Choroid plexus epithelial cell (primary cell): Measurements from ENCODE around the gene BBX.

Source experiments
- DNase-seq: peaks from one replicate; pipeline ENCODE4 v3.0.0-alpha.2; 2010; ENCODE audit warnings: low read depth
- H3K4me3 ChIP-seq: 2 replicates; pipeline ENCODE4 v1.5.1; 2011; ENCODE audit warnings: low read depth, mild to moderate bottlenecking, control low read depth, low read length, moderate library complexity
- TF ChIP-seq, protein P1 (sequence below): conservative IDR thresholded peaks from 2 replicates; pipeline ENCODE4 v1.5.1; 2011; ENCODE audit warnings: low read depth, mild to moderate bottlenecking, control low read depth, inconsistent platforms, low read length, moderate library complexity

BBX gene

DNA sequence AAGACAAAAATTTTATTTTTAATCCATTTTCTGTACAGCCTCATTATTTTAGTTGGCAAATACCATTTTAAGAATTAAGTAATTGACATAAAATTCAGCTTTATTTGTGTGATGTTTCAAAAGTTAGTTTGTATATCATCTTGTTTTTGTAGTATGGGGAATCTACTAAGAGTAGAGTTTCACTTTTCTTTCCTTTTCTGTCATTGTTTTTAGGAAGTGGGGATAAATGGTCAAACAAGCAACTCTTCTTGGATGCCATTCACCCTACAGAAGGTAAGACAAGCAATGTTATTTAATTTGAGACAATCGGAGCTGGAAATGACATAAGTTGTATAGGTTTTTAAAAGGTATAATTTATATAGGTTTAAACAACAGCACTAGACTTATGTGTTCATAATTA, 268.3 kb downstream of the BBX start:
- no peak for DNase-seq
- TF ChIP-seq, protein P1, sequence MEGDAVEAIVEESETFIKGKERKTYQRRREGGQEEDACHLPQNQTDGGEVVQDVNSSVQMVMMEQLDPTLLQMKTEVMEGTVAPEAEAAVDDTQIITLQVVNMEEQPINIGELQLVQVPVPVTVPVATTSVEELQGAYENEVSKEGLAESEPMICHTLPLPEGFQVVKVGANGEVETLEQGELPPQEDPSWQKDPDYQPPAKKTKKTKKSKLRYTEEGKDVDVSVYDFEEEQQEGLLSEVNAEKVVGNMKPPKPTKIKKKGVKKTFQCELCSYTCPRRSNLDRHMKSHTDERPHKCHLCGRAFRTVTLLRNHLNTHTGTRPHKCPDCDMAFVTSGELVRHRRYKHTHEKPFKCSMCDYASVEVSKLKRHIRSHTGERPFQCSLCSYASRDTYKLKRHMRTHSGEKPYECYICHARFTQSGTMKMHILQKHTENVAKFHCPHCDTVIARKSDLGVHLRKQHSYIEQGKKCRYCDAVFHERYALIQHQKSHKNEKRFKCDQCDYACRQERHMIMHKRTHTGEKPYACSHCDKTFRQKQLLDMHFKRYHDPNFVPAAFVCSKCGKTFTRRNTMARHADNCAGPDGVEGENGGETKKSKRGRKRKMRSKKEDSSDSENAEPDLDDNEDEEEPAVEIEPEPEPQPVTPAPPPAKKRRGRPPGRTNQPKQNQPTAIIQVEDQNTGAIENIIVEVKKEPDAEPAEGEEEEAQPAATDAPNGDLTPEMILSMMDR, result no peak
- H3K4me3 ChIP-seq, result no peak overlapping the region

DNA sequence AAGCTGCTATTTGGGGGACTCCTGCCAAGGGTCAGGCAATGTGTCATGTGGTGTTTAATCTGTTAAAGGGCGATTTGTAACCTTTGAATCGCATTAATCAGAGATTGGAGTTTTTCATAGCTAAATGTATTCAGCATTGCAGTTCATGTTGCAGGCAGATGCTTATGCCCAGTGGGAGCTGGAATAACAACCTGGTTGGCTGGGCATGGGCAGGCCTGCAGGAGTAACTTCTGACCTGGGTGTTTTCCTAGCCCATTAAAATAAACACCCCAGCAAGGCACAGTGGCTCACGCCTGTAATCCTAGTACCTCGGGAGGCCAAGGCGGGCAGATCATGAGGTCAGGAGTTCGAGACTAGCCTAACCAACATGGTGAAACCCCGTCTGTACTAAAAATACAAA, 268.7 kb downstream of the BBX start:
- H3K4me3 ChIP-seq, result no peak overlapping the region
- TF ChIP-seq, protein P1, result no peak
- DNase-seq, result no peak

DNA sequence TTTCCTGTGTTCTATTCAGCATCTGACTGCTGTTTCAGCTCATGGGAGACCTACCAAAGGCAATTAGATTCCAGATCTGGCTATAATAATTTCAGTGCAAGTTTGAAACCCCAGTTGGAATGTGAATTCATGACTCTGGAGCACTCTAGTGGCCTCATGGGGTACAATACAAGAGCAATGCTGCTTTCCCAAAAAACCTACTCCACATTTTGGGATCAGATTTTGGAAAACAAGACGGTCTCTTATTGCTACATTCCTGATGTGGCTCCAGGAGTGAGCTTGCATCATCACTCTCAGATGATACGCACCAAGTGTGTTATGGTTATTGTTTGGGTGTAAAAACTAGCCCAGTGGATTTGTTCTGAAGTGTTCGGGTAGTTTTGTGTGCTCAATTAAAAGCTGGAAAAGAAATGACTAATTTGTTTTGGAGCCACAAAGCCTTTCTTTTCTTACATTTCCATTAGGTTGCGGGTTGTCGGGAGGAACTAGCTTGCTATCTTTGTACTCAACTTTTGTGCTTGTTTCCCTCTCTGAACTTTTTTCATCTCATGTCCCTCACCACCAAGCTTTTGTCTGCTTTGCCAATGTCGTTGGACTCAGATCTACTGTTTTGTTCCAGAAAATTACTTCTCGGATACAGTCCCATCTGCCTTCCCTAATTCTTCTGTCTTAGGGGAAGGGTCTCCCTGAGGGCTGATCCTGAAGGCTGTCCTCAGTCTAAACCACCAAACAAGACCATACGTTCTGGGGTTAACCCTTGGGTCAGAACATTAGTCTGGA, 272.1 kb downstream of the BBX start:
- H3K4me3 ChIP-seq, result no peak overlapping the region
- peak; percentile 30 for DNase-seq
- TF ChIP-seq, protein P1, result peak; percentile 47

DNA sequence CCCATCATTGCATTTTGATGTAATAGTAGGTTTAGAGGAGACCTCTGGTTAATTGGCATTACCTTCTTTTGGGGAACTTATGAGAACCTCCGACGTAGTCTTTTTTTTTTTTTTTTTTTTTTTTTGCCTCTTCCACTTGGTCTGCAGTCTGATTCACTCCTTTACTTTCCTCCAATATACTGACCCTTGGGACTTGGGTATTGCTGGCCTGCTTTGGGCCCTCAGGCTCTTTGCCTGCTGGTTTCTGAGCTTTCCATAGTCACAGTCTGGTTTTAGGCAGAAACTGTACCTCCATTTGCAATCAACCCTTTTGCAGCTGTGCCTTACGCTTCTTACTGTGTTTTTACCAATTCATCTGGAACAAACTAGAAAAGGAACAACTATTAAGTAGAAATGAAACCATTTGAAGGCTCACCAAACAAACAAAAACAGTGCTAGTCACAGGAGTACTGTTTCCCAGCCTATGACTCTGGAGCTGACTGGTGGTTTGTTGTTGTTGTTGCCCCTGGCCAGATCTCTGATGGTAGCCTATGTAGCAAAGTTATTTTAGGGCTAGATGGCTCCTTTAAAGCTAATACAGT, 272.8 kb downstream of the BBX start:
- TF ChIP-seq, protein P1, result no peak
- no peak for DNase-seq
- no peak overlapping the region for H3K4me3 ChIP-seq

DNA sequence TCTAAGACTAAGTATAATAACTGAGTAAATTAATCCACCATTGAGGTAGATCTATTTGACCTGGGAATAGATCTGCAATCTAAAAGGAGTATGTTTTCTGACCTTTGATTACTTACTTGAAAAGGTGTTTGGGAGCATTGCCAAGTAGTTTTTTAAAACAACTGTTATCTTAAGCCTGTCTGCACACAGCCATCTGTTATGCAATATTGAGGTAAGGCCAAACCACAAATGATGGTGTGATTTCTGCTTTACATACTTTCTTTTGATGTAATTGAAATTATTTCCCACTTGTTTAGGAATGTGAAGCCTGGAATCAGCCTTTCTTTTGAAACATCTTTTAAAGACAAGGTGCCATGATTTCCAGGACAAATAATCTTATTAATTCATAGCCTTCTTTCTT, 274.0 kb downstream of the BBX start:
- DNase-seq, result peak; percentile 93
- no peak overlapping the region for H3K4me3 ChIP-seq
- TF ChIP-seq, protein P1, result no peak

DNA sequence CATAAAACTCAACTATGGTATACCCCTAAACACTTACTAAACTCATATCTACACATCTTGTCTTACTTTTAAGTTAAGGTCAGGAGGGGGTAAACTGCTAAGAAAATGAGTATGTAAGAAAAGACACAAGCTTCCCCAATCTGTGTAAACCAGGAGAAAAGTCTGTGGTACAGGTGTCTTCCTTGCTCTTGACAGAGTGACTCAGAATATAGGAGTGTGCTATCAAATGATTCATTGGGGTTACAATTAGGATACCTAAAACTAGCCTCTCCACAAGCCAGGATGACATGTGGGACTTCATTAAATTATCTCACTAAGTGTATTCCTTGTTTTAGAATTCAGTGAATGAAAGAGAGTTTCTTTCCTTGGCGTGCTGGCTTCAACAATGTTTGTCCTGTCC, 274.8 kb downstream of the BBX start:
- DNase-seq, result no peak
- TF ChIP-seq, protein P1, result no peak
- H3K4me3 ChIP-seq, result no peak overlapping the region

DNA sequence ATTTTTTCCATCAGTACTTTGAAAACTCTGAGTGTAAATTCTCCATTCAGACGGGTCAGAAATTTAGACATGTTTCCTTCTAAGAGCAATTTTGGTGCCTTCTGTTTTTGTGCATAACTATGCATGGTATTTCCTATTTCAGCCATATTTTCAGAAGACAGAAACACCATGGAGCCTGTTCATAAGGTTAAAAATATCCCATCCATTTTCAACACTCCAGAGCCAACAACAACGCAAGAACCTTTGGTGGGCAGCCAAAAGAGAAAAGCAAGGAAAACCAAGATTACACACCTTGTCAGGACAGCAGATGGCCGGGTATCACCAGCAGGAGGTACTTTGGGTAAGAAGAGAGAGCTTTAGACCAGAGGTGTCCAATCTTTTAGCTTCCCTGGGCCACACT, 275.6 kb downstream of the BBX start:
- TF ChIP-seq, protein P1, result peak; percentile 11
- peak; percentile 81 for DNase-seq
- H3K4me3 ChIP-seq, result no peak overlapping the region
